Left lung (tissue), 10 donors: ENCODE measurements around the gene COL5A1. TPM values are rescaled to one million over a fixed set of nuclear protein-coding genes. Genes with fewer than 3 reads are reported as not detected.

Experiments
- ATAC-seq: fragments of 200-7000 bp; cut with Tn5 transposase; one replicate; pipeline ENCODE4 v1.9.1; 2020; ENCODE audit warnings: moderate library complexity
- DNase-seq, 4 donors: peaks; one replicate each; pipeline ENCODE4 v3.0.0-alpha.2; 2013 to 2020
- H3K27ac ChIP-seq, 2 donors: fragments of 200-600 bp; sonication (generic) in 1 of 2; one replicate each; pipeline versions ENCODE4 v1.5.0 to v1.8.0; 2020 to 2021
- H3K27me3 ChIP-seq, 2 donors: fragments of 200-600 bp; sonication (generic) in 1 of 2; one replicate each; pipeline versions ENCODE4 v1.5.0 to v1.8.0; 2020 to 2021
- H3K36me3 ChIP-seq, 2 donors: fragments of 200-600 bp; sonication (generic) in 1 of 2; one replicate each; pipeline versions ENCODE4 v1.5.0 to v1.8.0; 2020 to 2021
- H3K4me1 ChIP-seq, 2 donors: fragments of 200-600 bp; one replicate each; pipeline ENCODE4 v1.8.0; 2021
- H3K4me3 ChIP-seq, 2 donors: fragments of 200-600 bp; sonication (generic) in 1 of 2; one replicate each; pipeline versions ENCODE4 v1.5.0 to v1.8.0; 2020 to 2021; ENCODE audit warnings: mild to moderate bottlenecking in 1 of 2
- H3K9me3 ChIP-seq, 2 donors: fragments of 200-600 bp; sonication (generic) in 1 of 2; one replicate each; pipeline versions ENCODE4 v1.5.0 to v1.8.0; 2020 to 2021
- CTCF ChIP-seq, 2 donors: fragments of 200-600 bp; sonication (generic) in 1 of 2; IDR thresholded peaks; one replicate each; pipeline versions ENCODE4 v1.5.0 to v1.8.0; 2021; ENCODE audit warnings: antibody characterized with exemption in 2 of 2
- intact Hi-C, 2 donors: fragments of 100-400 bp; cut with DNase I; formaldehyde crosslinking; loops; one replicate each; pipeline versions ENCODE4 v1.11.2 to v1.14.2; 2022
- polyA plus RNA-seq, 6 donors: library from polyadenylated mRNA; unstranded; fragments of 120-200 nt; gene quantifications; one replicate each; pipeline ENCODE4 v1.2.1, GENCODE V29; 2013; ENCODE audit not compliant: insufficient read length in 6 of 6
- total RNA-seq, 2 donors: library from RNA; stranded (reverse); fragmentation: NEBNext Ultra II Directional; extraction: Animal tissue kit (Norgen Biotek cat#: 25700); gene quantifications; one replicate each; pipeline ENCODE4 v1.2.1, GENCODE V29; 2021
- donor health status: DM: no; HTN: yes; CAD: no.
- donor health status: DM: no; HTN: no; CAD: no.

COL5A1 gene
- total and polyA plus RNA-seq, 8 donors: 168 to 357 (median 213) TPM

GRCh38 chr9:134847752-134848432, 206.3 kb downstream of the COL5A1 start:
- H3K27me3 ChIP-seq: no peaks in the 10 kb centered on the region
- ATAC-seq (no peak), DNase-seq (peak in 2 of 4 donors; percentile 22 to 59)
- no peaks in the 10 kb centered on the region for H3K9me3 ChIP-seq
- intact Hi-C loops: no loop called here
- H3K27ac ChIP-seq: no peak overlapping the region
- TF ChIP-seq CTCF (IDR thresholded peaks at IDR 0.05): no peak
- no peaks in the 10 kb centered on the region for H3K36me3 ChIP-seq
- no peak overlapping the region for H3K4me3 ChIP-seq
- no peaks in the 10 kb centered on the region for H3K4me1 ChIP-seq

- no peak for ATAC-seq
These were observed 206.9 kb downstream of the COL5A1 start for GRCh38 chr9:134848504-134848903.

GRCh38 chr9:134850611-134851010, 209.0 kb downstream of the COL5A1 start:
- H3K4me3 ChIP-seq: no peak overlapping the region
- H3K27ac ChIP-seq: no peak overlapping the region
- DNase-seq: no peak
- H3K9me3 ChIP-seq: no peaks in the 10 kb centered on the region
- H3K36me3 ChIP-seq: no peaks in the 10 kb centered on the region
- no peak for TF ChIP-seq CTCF (IDR thresholded peaks at IDR 0.05)
- no peak for ATAC-seq
- intact Hi-C loops: no loop called here
- H3K4me1 ChIP-seq: no peaks in the 10 kb centered on the region
- H3K27me3 ChIP-seq: peaks cover 0 to 15% of the 10 kb centered on the region in 2 donors

More at GRCh38 chr9:134848504-134848903, 206.9 kb downstream of the COL5A1 start:
- H3K9me3 ChIP-seq: no peaks in the 10 kb centered on the region
- H3K4me3 ChIP-seq: no peak overlapping the region
- intact Hi-C loops: no loop called here
- TF ChIP-seq CTCF (IDR thresholded peaks at IDR 0.05): no peak
- no peaks in the 10 kb centered on the region for H3K27me3 ChIP-seq
- no peak for DNase-seq
- no peaks in the 10 kb centered on the region for H3K36me3 ChIP-seq
- no peak overlapping the region for H3K27ac ChIP-seq
- no peaks in the 10 kb centered on the region for H3K4me1 ChIP-seq

GRCh38 chr9:134851020-134851419, 209.4 kb downstream of the COL5A1 start:
- intact Hi-C loops: no loop called here
- Histone ChIP-seq H3K36me3 (no peaks in the 10 kb centered on the region), H3K27ac (no peak overlapping the region), H3K4me3 (no peak overlapping the region), H3K4me1 (no peaks in the 10 kb centered on the region), H3K9me3 (no peaks in the 10 kb centered on the region), H3K27me3 (peaks cover 0 to 19% of the 10 kb centered on the region in 2 donors)
- no peak for TF ChIP-seq CTCF (IDR thresholded peaks at IDR 0.05)
- DNase-seq (peak in 1 of 4 donors; percentile 51), ATAC-seq (no peak)

- Histone ChIP-seq H3K4me1 (no peaks in the 10 kb centered on the region), H3K27ac (no peak overlapping the region), H3K9me3 (no peaks in the 10 kb centered on the region), H3K36me3 (no peaks in the 10 kb centered on the region), H3K27me3 (peaks cover 0 to 20% of the 10 kb centered on the region in 2 donors), H3K4me3 (no peak overlapping the region)
- TF ChIP-seq CTCF (IDR thresholded peaks at IDR 0.05): no peak
- no peak for DNase-seq
- ATAC-seq: no peak
- intact Hi-C loops: no loop called here
These were observed 211.5 kb downstream of the COL5A1 start for GRCh38 chr9:134852906-134853654.
